ENCODE measurements around the gene DAPK3.

Gene DAPK3

DNA sequence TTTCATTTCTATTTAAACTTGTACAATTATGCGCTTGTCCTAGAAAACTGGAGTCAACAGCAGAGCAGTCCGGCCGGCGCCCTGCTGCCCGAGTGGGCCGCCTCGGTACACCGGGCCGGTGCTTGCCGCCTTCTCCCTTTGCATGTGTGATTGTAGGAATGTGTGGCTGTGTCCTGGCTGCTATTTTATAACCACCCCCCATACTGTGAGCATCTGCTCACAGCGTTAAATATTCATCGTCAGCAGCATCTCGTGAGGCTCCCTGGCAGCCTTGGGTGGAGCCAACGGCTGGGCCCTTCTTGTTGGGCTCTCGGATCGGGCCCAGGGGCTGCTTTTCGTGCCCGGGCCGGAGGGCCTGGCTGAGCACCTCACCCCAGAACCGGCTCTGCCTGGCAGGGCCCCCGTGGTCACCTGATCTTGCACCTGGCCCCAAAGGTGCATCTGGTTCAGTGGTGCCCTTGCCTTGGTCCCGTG lies 47.3 kb upstream of the DAPK3 start:
- H4K20me1 ChIP-seq (ENCODE audit: insufficient read depth, low read length), result 0 out of 2 replicates have a peak, but pooled peaks cover 3% of the 10 kb centered on the region
- no peaks in the 10 kb centered on the region for H3K9me3 ChIP-seq (replicated peaks; ENCODE audit: insufficient read depth, low read length)
- H3K4me2 ChIP-seq (ENCODE audit: low read depth, low read length), result no peak overlapping the region
- H3K4me1 ChIP-seq (ENCODE audit: low read length), result no peaks in the 10 kb centered on the region
- no peak overlapping the region for H2AFZ ChIP-seq (ENCODE audit: low read length)
- no peaks in the 10 kb centered on the region for H3K27me3 ChIP-seq (replicated peaks; ENCODE audit: insufficient read depth, low read length)
- H3K36me3 ChIP-seq (replicated peaks; ENCODE audit: insufficient read depth, low read length), result no peaks in the 10 kb centered on the region; the same call in 1 of the 2 replicates
- H3K9me2 ChIP-seq (replicated peaks; ENCODE audit: insufficient read depth, low read length), result no peaks in the 10 kb centered on the region
- TF ChIP-seq, protein P1, sequence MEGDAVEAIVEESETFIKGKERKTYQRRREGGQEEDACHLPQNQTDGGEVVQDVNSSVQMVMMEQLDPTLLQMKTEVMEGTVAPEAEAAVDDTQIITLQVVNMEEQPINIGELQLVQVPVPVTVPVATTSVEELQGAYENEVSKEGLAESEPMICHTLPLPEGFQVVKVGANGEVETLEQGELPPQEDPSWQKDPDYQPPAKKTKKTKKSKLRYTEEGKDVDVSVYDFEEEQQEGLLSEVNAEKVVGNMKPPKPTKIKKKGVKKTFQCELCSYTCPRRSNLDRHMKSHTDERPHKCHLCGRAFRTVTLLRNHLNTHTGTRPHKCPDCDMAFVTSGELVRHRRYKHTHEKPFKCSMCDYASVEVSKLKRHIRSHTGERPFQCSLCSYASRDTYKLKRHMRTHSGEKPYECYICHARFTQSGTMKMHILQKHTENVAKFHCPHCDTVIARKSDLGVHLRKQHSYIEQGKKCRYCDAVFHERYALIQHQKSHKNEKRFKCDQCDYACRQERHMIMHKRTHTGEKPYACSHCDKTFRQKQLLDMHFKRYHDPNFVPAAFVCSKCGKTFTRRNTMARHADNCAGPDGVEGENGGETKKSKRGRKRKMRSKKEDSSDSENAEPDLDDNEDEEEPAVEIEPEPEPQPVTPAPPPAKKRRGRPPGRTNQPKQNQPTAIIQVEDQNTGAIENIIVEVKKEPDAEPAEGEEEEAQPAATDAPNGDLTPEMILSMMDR (IDR thresholded peaks at IDR 0.05; ENCODE audit: low read length), result no peak
- TF ChIP-seq EZH2 (optimal IDR thresholded peaks at IDR 0.05; ENCODE audit: low read depth, low read length), result no peak
- no peak for TF ChIP-seq EZH2phosphoT487 (IDR thresholded peaks at IDR 0.05; ENCODE audit: low read length)
- H3K27ac ChIP-seq (ENCODE audit: low read length), result no peak overlapping the region
- no peaks in the 10 kb centered on the region for H3F3A ChIP-seq (ENCODE audit: insufficient read depth, low read length)
- no peak overlapping the region for H3K4me3 ChIP-seq (ENCODE audit: low read length)
- DNase-seq, result no peak
- peaks cover 89% of the 10 kb centered on the region for H3K79me2 ChIP-seq (ENCODE audit: low read length)
- no peak overlapping the region for H3K9ac ChIP-seq (ENCODE audit: low read length)

DNA sequence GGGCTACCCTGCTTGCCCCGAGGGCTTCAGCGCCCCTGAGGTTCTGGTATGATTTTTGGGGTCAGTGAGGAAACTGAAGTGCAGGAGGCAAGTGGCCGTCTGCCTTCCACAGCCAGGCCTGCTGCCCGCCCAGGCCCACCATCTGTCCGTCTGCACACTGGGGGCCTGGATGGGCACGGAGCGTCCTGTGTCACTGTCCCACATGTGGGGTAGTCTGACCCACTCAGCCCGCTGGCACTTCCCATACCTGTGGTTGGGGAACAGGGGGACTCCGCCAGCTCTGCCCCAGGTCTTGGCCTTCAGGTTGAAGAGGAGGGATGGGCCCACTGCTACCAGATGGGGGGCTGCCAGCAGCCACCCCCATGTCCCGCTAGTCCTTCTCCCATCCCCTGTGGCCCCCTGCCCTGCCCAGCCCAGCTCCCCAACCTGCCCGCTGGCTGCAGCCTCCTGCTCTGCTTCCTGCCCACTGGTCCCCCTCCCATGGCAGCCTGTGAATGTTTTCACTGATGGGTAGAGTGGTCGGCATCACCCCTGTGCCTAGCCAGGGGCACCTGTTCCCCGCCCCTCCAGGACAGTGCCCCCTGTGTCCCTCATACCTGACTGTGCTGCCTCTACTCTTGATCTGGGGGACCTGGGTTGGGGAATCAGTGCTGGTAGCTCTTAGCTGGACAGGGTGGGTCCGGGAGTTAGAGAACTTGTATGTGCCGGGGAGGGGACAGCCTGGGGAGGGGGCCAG lies 46.2 kb upstream of the DAPK3 start:
- Histone ChIP-seq H3K36me3 (replicated peaks; ENCODE audit: insufficient read depth, low read length) (no peaks in the 10 kb centered on the region; the same call in 1 of the 2 replicates), H3K9ac (ENCODE audit: low read length) (no peak overlapping the region), H3K4me3 (ENCODE audit: low read length) (no peak overlapping the region), H3F3A (ENCODE audit: insufficient read depth, low read length) (no peaks in the 10 kb centered on the region), H3K27ac (ENCODE audit: low read length) (no peak overlapping the region), H3K4me1 (ENCODE audit: low read length) (no peaks in the 10 kb centered on the region), H3K27me3 (replicated peaks; ENCODE audit: insufficient read depth, low read length) (no peaks in the 10 kb centered on the region), H3K9me3 (replicated peaks; ENCODE audit: insufficient read depth, low read length) (no peaks in the 10 kb centered on the region), H3K9me2 (replicated peaks; ENCODE audit: insufficient read depth, low read length) (no peaks in the 10 kb centered on the region), H4K20me1 (ENCODE audit: insufficient read depth, low read length) (0 out of 2 replicates have a peak, but pooled peaks cover 3% of the 10 kb centered on the region), H2AFZ (ENCODE audit: low read length) (no peak overlapping the region), H3K79me2 (ENCODE audit: low read length) (peaks cover 94% of the 10 kb centered on the region), H3K4me2 (ENCODE audit: low read depth, low read length) (no peak overlapping the region)
- DNase-seq, result no peak
- TF ChIP-seq, protein P1 (IDR thresholded peaks at IDR 0.05; ENCODE audit: low read length), result no peak
- no peak for TF ChIP-seq EZH2phosphoT487 (IDR thresholded peaks at IDR 0.05; ENCODE audit: low read length)
- TF ChIP-seq EZH2 (optimal IDR thresholded peaks at IDR 0.05; ENCODE audit: low read depth, low read length), result no peak

DNA sequence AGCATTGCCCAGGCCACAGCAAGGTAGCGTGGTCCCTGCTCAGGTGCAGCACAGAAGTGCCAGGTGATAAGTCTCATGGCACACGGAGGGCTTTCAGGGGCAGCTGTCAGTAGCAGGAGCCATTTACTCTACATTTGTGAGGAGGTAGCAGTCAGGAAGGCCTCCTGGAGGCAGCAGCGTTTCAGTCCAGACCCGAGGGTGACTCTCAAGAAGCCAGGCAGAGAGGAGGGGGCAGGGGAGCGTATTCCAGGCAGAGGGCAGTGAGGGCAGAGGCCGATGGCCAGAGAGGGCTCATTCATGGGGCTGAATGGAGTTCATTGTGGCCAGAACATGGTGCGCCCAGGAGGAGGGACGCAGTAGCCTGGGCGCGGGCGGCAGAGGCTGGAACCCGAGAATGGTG lies 45.6 kb upstream of the DAPK3 start:
- Histone ChIP-seq H3K79me2 (ENCODE audit: low read length) (peaks cover 93% of the 10 kb centered on the region), H3K36me3 (replicated peaks; ENCODE audit: insufficient read depth, low read length) (no peaks in the 10 kb centered on the region; the same call in 1 of the 2 replicates), H3K9me3 (replicated peaks; ENCODE audit: insufficient read depth, low read length) (no peaks in the 10 kb centered on the region), H3K27ac (ENCODE audit: low read length) (no peak overlapping the region), H3K4me3 (ENCODE audit: low read length) (no peak overlapping the region), H2AFZ (ENCODE audit: low read length) (no peak overlapping the region), H3K9me2 (replicated peaks; ENCODE audit: insufficient read depth, low read length) (no peaks in the 10 kb centered on the region), H3K9ac (ENCODE audit: low read length) (no peak overlapping the region), H3K4me2 (ENCODE audit: low read depth, low read length) (no peak overlapping the region), H4K20me1 (ENCODE audit: insufficient read depth, low read length) (0 out of 2 replicates have a peak, but pooled peaks cover 3% of the 10 kb centered on the region), H3K27me3 (replicated peaks; ENCODE audit: insufficient read depth, low read length) (no peaks in the 10 kb centered on the region), H3K4me1 (ENCODE audit: low read length) (no peaks in the 10 kb centered on the region), H3F3A (ENCODE audit: insufficient read depth, low read length) (no peaks in the 10 kb centered on the region)
- TF ChIP-seq, protein P1 (IDR thresholded peaks at IDR 0.05; ENCODE audit: low read length), result no peak
- TF ChIP-seq EZH2phosphoT487 (IDR thresholded peaks at IDR 0.05; ENCODE audit: low read length) (no peak), EZH2 (optimal IDR thresholded peaks at IDR 0.05; ENCODE audit: low read depth, low read length) (no peak)
- no peak for DNase-seq
